OCI-LY1 (cell line): ENCODE measurements around the gene COMMD7.

Experiments used
- H2AFZ ChIP-seq: fragments of 200-600 bp; sonication (generic), shearing (Covaris generic); 2 replicates; pipeline ENCODE4 v1.6.0; 2014; ENCODE audit warnings: antibody characterized with exemption, mild to moderate bottlenecking, low read length
- H3F3A ChIP-seq: fragments of 200-600 bp; sonication (generic), shearing (Covaris generic); 2 replicates; pipeline ENCODE4 v1.6.0; 2014; ENCODE audit warnings: mild to moderate bottlenecking, antibody characterized with exemption, low read length, moderate library complexity; ENCODE audit not compliant: insufficient read depth
- H3K27ac ChIP-seq: fragments of 200-600 bp; sonication (generic); 2 replicates; pipeline ENCODE4 v1.5.1; 2014; ENCODE audit warnings: low read length, mixed run types, mild to moderate bottlenecking, low read depth; ENCODE audit not compliant: poor library complexity, severe bottlenecking
- H3K27me3 ChIP-seq: fragments of 200-600 bp; sonication (generic); 2 replicates; pipeline ENCODE4 v1.6.0; 2014; ENCODE audit warnings: antibody characterized with exemption, mild to moderate bottlenecking, low read length, moderate library complexity; ENCODE audit not compliant: insufficient read depth
- H3K36me3 ChIP-seq: fragments of 200-600 bp; sonication (generic); 2 replicates; pipeline ENCODE4 v1.6.1; 2014; ENCODE audit warnings: mild to moderate bottlenecking, antibody characterized with exemption, low read length, moderate library complexity, mixed read lengths; ENCODE audit not compliant: insufficient read depth
- H3K4me1 ChIP-seq: fragments of 200-600 bp; sonication (generic); 2 replicates; pipeline ENCODE4 v1.5.1; 2014; ENCODE audit warnings: mild to moderate bottlenecking, low read length, moderate library complexity; ENCODE audit not compliant: insufficient read depth, severe bottlenecking
- H3K4me2 ChIP-seq: fragments of 200-600 bp; sonication (generic), shearing (Covaris generic); 2 replicates; pipeline ENCODE4 v1.6.1; 2014; ENCODE audit warnings: low read length
- H3K4me3 ChIP-seq: fragments of 200-600 bp; sonication (generic); 2 replicates; pipeline ENCODE4 v1.5.1; 2014; ENCODE audit warnings: low read length, low read depth, mild to moderate bottlenecking, mixed read lengths; ENCODE audit not compliant: poor library complexity, severe bottlenecking
- H3K79me2 ChIP-seq: fragments of 200-600 bp; shearing (Covaris generic); 2 replicates; pipeline ENCODE4 v1.6.1; 2016; ENCODE audit warnings: mixed run types, low read length, mixed read lengths; ENCODE audit not compliant: insufficient read depth
- H3K9ac ChIP-seq: fragments of 200-600 bp; sonication (generic), shearing (Covaris generic); 2 replicates; pipeline ENCODE4 v1.6.1; 2014; ENCODE audit warnings: mild to moderate bottlenecking, low read length, mixed read lengths
- H3K9me2 ChIP-seq: fragments of 200-600 bp; sonication (generic), shearing (Covaris generic); 2 replicates; pipeline ENCODE4 v1.6.1; 2014; ENCODE audit warnings: low read depth, mild to moderate bottlenecking, low read length, mixed read lengths
- H3K9me3 ChIP-seq: fragments of 200-600 bp; shearing (Covaris generic); 2 replicates; pipeline ENCODE4 v1.6.1; 2014; ENCODE audit warnings: low read length, mixed read lengths
- H4K20me1 ChIP-seq: fragments of 200-600 bp; sonication (generic), shearing (Covaris generic); 2 replicates; pipeline ENCODE4 v1.6.0; 2016; ENCODE audit warnings: mild to moderate bottlenecking, low read length; ENCODE audit not compliant: insufficient read depth
- CTCF ChIP-seq: fragments of 200-600 bp; sonication (generic), shearing (Covaris generic); IDR thresholded peaks from 2 replicates; pipeline ENCODE4 v1.5.1; 2017; ENCODE audit warnings: mild to moderate bottlenecking, antibody characterized with exemption, low read length, moderate library complexity, mixed read lengths
- EZH2 ChIP-seq: fragments of 200-600 bp; sonication (generic), shearing (Covaris generic); IDR thresholded peaks from 2 replicates; pipeline ENCODE4 v1.8.0; 2017; ENCODE audit warnings: borderline replicate concordance, mixed run types, mild to moderate bottlenecking, antibody characterized with exemption, low read length, moderate library complexity, mixed read lengths

COMMD7 gene

GRCh38 chr20:32674362-32674789, 68.9 kb downstream of the COMMD7 start:
- Histone ChIP-seq H3K4me3 (no peak overlapping the region), H3F3A (peaks cover 5% of the 10 kb centered on the region; the same call in 1 of the 2 replicates), H3K79me2 (no peaks in the 10 kb centered on the region), H3K27me3 (no peaks in the 10 kb centered on the region), H3K9ac (peak overlapping the region; percentile 84), H3K9me3 (no peaks in the 10 kb centered on the region), H2AFZ (no peak overlapping the region), H3K27ac (peak overlapping the region; percentile 100), H4K20me1 (no peaks in the 10 kb centered on the region), H3K4me2 (peak overlapping the region; percentile 68; the same call in 1 of the 2 replicates), H3K9me2 (no peaks in the 10 kb centered on the region), H3K36me3 (no peaks in the 10 kb centered on the region), H3K4me1 (peaks cover 68% of the 10 kb centered on the region)
- no peak for TF ChIP-seq EZH2
- peak; percentile 94 for TF ChIP-seq CTCF

GRCh38 chr20:32672982-32673851, 70.0 kb downstream of the COMMD7 start:
- Histone ChIP-seq H3K9me3 (no peaks in the 10 kb centered on the region), H3K9ac (peak overlapping the region; percentile 84), H3K27me3 (no peaks in the 10 kb centered on the region), H4K20me1 (no peaks in the 10 kb centered on the region), H3K27ac (peak overlapping the region; percentile 100), H3K4me2 (peak overlapping the region; percentile 68), H3F3A (peaks cover 5% of the 10 kb centered on the region; the same call in 1 of the 2 replicates), H2AFZ (peak overlapping the region; percentile 30; the same call in 1 of the 2 replicates), H3K4me1 (peaks cover 77% of the 10 kb centered on the region), H3K9me2 (no peaks in the 10 kb centered on the region), H3K4me3 (peak overlapping the region; percentile 43), H3K36me3 (no peaks in the 10 kb centered on the region), H3K79me2 (no peaks in the 10 kb centered on the region)
- no peak for TF ChIP-seq EZH2
- peak; percentile 30; the same call in 1 of the 2 replicates for TF ChIP-seq CTCF

DNA sequence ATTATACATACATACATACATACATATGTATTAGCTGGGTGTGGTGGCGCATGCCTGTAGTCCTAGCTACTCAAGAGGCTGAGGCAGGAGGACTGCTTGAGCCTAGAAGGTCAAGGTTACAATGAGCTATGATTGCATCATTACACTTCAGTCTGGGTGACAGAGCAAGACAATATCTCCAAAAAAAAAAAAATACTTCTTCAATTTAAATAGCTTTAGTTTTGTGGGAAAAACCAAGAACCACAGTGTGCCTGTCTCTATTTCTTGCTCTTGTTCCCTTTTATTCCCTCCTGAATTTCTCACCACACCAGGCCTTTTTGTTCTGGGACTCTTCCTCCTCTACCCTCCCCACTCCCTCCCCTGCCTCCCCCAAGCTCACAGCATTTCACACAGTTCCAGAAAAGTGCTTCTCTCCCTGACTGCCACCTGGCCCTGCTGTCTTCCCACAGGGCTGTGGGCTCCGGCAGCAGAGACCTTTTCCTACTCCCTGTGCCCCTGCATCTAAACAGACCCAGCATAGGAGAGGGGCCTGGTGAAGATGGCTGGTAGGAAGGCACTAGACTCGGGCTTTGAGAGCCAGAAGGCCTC, 70.8 kb downstream of the COMMD7 start:
- H3K9me3 ChIP-seq: no peaks in the 10 kb centered on the region
- no peak overlapping the region for H2AFZ ChIP-seq
- H3K36me3 ChIP-seq: no peaks in the 10 kb centered on the region
- peak overlapping the region; percentile 68 for H3K4me2 ChIP-seq
- H3K4me1 ChIP-seq: peaks cover 85% of the 10 kb centered on the region
- H3K9ac ChIP-seq: peak overlapping the region; percentile 84
- H3K27me3 ChIP-seq: no peaks in the 10 kb centered on the region
- TF ChIP-seq EZH2 (no peak), CTCF (no peak)
- peak overlapping the region; percentile 43 for H3K4me3 ChIP-seq
- H3F3A ChIP-seq: peaks cover 5% of the 10 kb centered on the region; the same call in 1 of the 2 replicates
- H3K79me2 ChIP-seq: no peaks in the 10 kb centered on the region
- H3K27ac ChIP-seq: peak overlapping the region; percentile 100
- H4K20me1 ChIP-seq: no peaks in the 10 kb centered on the region
- H3K9me2 ChIP-seq: no peaks in the 10 kb centered on the region
